ENCODE data around the gene WDR1.

DNA sequence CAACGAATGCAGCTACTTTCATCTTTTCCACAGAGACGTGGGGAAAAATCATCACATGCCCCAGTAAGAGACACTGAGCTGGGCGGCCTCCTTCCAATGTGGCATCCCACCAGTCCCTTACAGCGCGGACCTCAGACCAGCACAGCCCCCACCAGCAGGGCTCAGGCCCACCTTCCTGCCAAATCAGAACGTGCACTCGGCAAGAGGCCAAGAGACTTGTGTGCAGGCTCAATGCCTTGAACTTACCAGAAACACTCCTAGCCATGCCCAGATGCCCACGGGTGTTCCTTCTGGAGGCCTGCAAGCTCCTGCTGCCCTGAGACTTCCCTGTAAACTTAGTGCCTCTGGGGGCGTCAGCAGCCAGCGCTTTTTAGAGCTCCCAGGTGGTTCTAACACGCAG, 31.2 kb downstream of the WDR1 start:
- TF ChIP-seq FOXK2 (IDR thresholded peaks at IDR 0.05) (no peak), POLR2A (IDR thresholded peaks at IDR 0.05; ENCODE audit: insufficient read depth in 1 of 2, low read depth in 2 of 2, low read length in 2 of 2) (no peak), ZNF331 (CRISPR knock-in tag; IDR thresholded peaks at IDR 0.05) (no peak), STAT5B (CRISPR knock-in tag; IDR thresholded peaks at IDR 0.05) (no peak), ZNF556 (CRISPR knock-in tag; IDR thresholded peaks at IDR 0.05; ENCODE audit: borderline replicate concordance) (no peak), NFKBIZ (CRISPR knock-in tag; IDR thresholded peaks at IDR 0.05) (no peak), ZNF616 (CRISPR knock-in tag; IDR thresholded peaks at IDR 0.05; ENCODE audit: low read depth) (no peak)
- TF ChIP-seq, protein P1, sequence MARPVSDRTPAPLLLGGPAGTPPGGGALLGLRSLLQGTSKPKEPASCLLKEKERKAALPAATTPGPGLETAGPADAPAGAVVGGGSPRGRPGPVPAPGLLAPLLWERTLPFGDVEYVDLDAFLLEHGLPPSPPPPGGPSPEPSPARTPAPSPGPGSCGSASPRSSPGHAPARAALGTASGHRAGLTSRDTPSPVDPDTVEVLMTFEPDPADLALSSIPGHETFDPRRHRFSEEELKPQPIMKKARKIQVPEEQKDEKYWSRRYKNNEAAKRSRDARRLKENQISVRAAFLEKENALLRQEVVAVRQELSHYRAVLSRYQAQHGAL (CRISPR knock-in tag; IDR thresholded peaks at IDR 0.05; ENCODE audit: not compliant biosample characterization) = no peak
